GM23338 (cell line): ENCODE data around the gene TPRG1. TPM values are rescaled to one million over a fixed set of nuclear protein-coding genes. Genes with fewer than 3 reads are reported as not detected.

Source experiments
- ATAC-seq: fragments of 200-7000 bp; cut with Tn5 transposase; 3 replicates; pipeline ENCODE4 v1.9.1; 2020
- DNase-seq: peaks from one replicate; pipeline ENCODE4 v3.0.0-alpha.2; 2015; ENCODE audit warnings: low spot score
- H2AFZ ChIP-seq: fragments of 200-600 bp; sonication (generic); 2 replicates; pipeline ENCODE4 v1.8.0; 2016; ENCODE audit warnings: antibody characterized with exemption, mild to moderate bottlenecking, moderate library complexity
- H3F3A ChIP-seq: fragments of 200-600 bp; sonication (generic); replicated peaks from 2 replicates; pipeline ENCODE4 v1.8.0; 2017; ENCODE audit warnings: antibody characterized with exemption, mixed run types, low read depth
- H3K27ac ChIP-seq: fragments of 200-600 bp; sonication (generic); 2 replicates; pipeline ENCODE4 v1.6.1; 2016; ENCODE audit warnings: low read depth
- H3K27me3 ChIP-seq: fragments of 200-600 bp; sonication (generic); 2 replicates; pipeline ENCODE4 v1.8.0; 2016; ENCODE audit warnings: mild to moderate bottlenecking, mixed run types, moderate library complexity; ENCODE audit not compliant: insufficient read depth
- H3K36me3 ChIP-seq: fragments of 200-600 bp; sonication (generic); 2 replicates; pipeline ENCODE4 v1.8.0; 2016; ENCODE audit warnings: mild to moderate bottlenecking; ENCODE audit not compliant: insufficient read depth
- H3K4me1 ChIP-seq: fragments of 200-600 bp; sonication (generic); 2 replicates; pipeline ENCODE4 v1.8.0; 2016; ENCODE audit warnings: mild to moderate bottlenecking, moderate library complexity; ENCODE audit not compliant: insufficient read depth
- H3K4me2 ChIP-seq: fragments of 200-600 bp; sonication (generic); 2 replicates; pipeline ENCODE4 v1.7.1; 2017; ENCODE audit warnings: mixed run types
- H3K4me3 ChIP-seq: fragments of 200-600 bp; sonication (generic); 2 replicates; pipeline ENCODE4 v1.6.1; 2016; ENCODE audit warnings: mixed run types
- H3K79me2 ChIP-seq: fragments of 200-600 bp; sonication (generic); replicated peaks from 2 replicates; pipeline ENCODE4 v1.8.0; 2017; ENCODE audit warnings: mild to moderate bottlenecking; ENCODE audit not compliant: insufficient read depth
- H3K9me2 ChIP-seq: fragments of 200-600 bp; sonication (generic); 2 replicates; pipeline ENCODE4 v1.8.0; 2017; ENCODE audit not compliant: insufficient read depth
- H4K20me1 ChIP-seq: fragments of 200-600 bp; sonication (generic); replicated peaks from 2 replicates; pipeline ENCODE4 v1.8.0; 2017; ENCODE audit warnings: mild to moderate bottlenecking; ENCODE audit not compliant: insufficient read depth
- H3K27ac Mint-ChIP-seq: 2 replicates; pipeline ENCODE4 v1.8.0; 2020; ENCODE audit warnings: inconsistent platforms, mild to moderate bottlenecking, moderate library complexity, mixed read lengths
- H3K27me3 Mint-ChIP-seq: 3 replicates; pipeline ENCODE4 v1.8.0; 2022; ENCODE audit warnings: low read depth, mild to moderate bottlenecking, moderate library complexity, mixed read lengths, inconsistent platforms; ENCODE audit not compliant: insufficient read depth, poor library complexity
- H3K36me3 Mint-ChIP-seq: 3 replicates; pipeline ENCODE4 v1.8.0; 2021; ENCODE audit warnings: low read depth, mild to moderate bottlenecking, inconsistent platforms, moderate library complexity, mixed read lengths
- H3K4me1 Mint-ChIP-seq: 3 replicates; pipeline ENCODE4 v1.8.0; 2020; ENCODE audit warnings: mild to moderate bottlenecking, inconsistent platforms, mixed read lengths
- H3K4me3 Mint-ChIP-seq: 3 replicates; pipeline ENCODE4 v1.8.0; 2021; ENCODE audit warnings: moderate library complexity, mild to moderate bottlenecking, inconsistent platforms, mixed read lengths
- H3K9me3 Mint-ChIP-seq: 3 replicates; pipeline ENCODE4 v1.8.0; 2020; ENCODE audit warnings: moderate library complexity, mild to moderate bottlenecking, inconsistent platforms, mixed read lengths
- CREB1 ChIP-seq: fragments of 250-450 bp; sonication (Bioruptor Pico); IDR thresholded peaks from 2 replicates; pipeline ENCODE4 v1.5.0; 2020; ENCODE audit warnings: low read depth, mild to moderate bottlenecking, moderate library complexity
- JUNB ChIP-seq: IDR thresholded peaks from one replicate; pipeline ENCODE4 v1.6.1; 2016; ENCODE audit warnings: antibody characterized with exemption; ENCODE audit not compliant: unreplicated experiment
- POLR2AphosphoS5 ChIP-seq: IDR thresholded peaks from 2 replicates; pipeline ENCODE4 v1.6.1; 2016; ENCODE audit warnings: antibody characterized with exemption, low read depth
- REST ChIP-seq: IDR thresholded peaks from one replicate; pipeline ENCODE4 v1.6.1; 2018; ENCODE audit warnings: antibody characterized with exemption; ENCODE audit not compliant: unreplicated experiment
- ZNF114 ChIP-seq: fragments of 250-450 bp; sonication (Bioruptor Pico); IDR thresholded peaks from 2 replicates; pipeline ENCODE4 v1.5.0; 2020; ENCODE audit warnings: mild to moderate bottlenecking, moderate library complexity
- ZNF331 ChIP-seq: fragments of 250-450 bp; sonication (Bioruptor Pico); IDR thresholded peaks from 2 replicates; pipeline ENCODE4 v1.5.0; 2020; ENCODE audit warnings: low read depth, mild to moderate bottlenecking, moderate library complexity
- polyA plus RNA-seq: library from polyadenylated mRNA; unstranded; fragments of >200 nt; fragmentation: Nextera tagmentation; extraction: Ambion mirVana; gene quantifications from 2 replicates; pipeline ENCODE4 v1.2.1, GENCODE V29; 2016
- total RNA-seq: library from RNA; depleted of rRNA; stranded (reverse); fragments of >200 nt; shearing (Covaris generic); gene quantifications from 2 replicates; pipeline ENCODE4 v1.2.3, GENCODE V29; 2014
- TF ChIP-seq, protein P1 (sequence below): fragments of 250-450 bp; sonication (Bioruptor Pico); IDR thresholded peaks from 2 replicates; pipeline ENCODE4 v1.5.0; 2020; ENCODE audit warnings: mild to moderate bottlenecking, moderate library complexity

Gene TPRG1
- total and polyA plus RNA-seq, 2 experiments from 2014 or later = 0.74 to 1.7 TPM

DNA sequence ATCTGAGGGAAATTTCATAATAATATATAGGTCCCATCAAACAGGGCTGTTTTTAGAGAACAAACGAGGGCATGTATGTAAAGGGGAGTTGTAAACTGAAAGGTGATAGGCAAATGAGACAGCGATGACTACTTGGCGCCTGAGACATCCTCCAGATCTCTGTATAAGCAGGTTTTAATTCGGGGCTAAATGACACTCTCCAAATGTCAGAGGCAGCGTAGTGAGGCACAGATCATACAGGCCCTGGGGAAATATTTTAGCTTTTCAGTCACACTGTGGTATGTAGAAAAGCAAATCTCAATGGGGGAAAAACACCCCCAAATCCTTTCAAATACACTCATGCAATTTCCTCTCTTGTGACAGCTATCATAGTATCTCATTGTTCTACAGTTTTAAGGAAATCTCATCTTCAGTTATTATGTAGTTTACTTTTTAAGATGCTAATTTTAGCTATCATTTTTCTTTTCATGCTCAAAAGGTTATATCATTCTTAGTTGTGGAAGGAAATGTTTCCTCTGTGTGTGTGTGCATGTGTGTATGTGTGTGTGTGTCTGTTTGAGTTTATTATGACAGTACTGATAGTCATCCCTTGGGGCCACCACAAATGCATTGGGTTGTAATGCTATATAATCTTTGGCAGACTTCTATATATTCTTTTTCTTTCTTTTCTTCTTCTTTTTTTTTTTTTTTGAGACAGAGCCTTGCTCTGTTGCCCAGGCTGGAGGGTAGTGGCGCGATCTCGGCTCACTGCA is 1.1 kb downstream of the TPRG1 start (continued):
- TF ChIP-seq JUNB (no peak), REST (no peak)
- TF ChIP-seq, protein P1, sequence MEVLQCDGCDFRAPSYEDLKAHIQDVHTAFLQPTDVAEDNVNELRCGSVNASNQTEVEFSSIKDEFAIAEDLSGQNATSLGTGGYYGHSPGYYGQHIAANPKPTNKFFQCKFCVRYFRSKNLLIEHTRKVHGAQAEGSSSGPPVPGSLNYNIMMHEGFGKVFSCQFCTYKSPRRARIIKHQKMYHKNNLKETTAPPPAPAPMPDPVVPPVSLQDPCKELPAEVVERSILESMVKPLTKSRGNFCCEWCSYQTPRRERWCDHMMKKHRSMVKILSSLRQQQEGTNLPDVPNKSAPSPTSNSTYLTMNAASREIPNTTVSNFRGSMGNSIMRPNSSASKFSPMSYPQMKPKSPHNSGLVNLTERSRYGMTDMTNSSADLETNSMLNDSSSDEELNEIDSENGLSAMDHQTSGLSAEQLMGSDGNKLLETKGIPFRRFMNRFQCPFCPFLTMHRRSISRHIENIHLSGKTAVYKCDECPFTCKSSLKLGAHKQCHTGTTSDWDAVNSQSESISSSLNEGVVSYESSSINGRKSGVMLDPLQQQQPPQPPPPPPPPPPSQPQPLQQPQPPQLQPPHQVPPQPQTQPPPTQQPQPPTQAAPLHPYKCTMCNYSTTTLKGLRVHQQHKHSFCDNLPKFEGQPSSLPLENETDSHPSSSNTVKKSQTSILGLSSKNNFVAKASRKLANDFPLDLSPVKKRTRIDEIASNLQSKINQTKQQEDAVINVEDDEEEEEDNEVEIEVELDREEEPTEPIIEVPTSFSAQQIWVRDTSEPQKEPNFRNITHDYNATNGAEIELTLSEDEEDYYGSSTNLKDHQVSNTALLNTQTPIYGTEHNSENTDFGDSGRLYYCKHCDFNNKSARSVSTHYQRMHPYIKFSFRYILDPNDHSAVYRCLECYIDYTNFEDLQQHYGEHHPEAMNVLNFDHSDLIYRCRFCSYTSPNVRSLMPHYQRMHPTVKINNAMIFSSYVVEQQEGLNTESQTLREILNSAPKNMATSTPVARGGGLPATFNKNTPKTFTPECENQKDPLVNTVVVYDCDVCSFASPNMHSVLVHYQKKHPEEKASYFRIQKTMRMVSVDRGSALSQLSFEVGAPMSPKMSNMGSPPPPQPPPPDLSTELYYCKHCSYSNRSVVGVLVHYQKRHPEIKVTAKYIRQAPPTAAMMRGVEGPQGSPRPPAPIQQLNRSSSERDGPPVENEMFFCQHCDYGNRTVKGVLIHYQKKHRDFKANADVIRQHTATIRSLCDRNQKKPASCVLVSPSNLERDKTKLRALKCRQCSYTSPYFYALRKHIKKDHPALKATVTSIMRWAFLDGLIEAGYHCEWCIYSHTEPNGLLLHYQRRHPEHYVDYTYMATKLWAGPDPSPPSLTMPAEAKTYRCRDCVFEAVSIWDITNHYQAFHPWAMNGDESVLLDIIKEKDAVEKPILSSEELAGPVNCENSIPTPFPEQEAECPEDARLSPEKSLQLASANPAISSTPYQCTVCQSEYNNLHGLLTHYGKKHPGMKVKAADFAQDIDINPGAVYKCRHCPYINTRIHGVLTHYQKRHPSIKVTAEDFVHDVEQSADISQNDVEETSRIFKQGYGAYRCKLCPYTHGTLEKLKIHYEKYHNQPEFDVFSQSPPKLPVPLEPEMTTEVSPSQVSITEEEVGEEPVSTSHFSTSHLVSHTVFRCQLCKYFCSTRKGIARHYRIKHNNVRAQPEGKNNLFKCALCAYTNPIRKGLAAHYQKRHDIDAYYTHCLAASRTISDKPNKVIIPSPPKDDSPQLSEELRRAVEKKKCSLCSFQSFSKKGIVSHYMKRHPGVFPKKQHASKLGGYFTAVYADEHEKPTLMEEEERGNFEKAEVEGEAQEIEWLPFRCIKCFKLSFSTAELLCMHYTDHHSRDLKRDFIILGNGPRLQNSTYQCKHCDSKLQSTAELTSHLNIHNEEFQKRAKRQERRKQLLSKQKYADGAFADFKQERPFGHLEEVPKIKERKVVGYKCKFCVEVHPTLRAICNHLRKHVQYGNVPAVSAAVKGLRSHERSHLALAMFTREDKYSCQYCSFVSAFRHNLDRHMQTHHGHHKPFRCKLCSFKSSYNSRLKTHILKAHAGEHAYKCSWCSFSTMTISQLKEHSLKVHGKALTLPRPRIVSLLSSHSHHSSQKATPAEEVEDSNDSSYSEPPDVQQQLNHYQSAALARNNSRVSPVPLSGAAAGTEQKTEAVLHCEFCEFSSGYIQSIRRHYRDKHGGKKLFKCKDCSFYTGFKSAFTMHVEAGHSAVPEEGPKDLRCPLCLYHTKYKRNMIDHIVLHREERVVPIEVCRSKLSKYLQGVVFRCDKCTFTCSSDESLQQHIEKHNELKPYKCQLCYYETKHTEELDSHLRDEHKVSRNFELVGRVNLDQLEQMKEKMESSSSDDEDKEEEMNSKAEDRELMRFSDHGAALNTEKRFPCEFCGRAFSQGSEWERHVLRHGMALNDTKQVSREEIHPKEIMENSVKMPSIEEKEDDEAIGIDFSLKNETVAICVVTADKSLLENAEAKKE (CRISPR knock-in tag) = no peak

DNA sequence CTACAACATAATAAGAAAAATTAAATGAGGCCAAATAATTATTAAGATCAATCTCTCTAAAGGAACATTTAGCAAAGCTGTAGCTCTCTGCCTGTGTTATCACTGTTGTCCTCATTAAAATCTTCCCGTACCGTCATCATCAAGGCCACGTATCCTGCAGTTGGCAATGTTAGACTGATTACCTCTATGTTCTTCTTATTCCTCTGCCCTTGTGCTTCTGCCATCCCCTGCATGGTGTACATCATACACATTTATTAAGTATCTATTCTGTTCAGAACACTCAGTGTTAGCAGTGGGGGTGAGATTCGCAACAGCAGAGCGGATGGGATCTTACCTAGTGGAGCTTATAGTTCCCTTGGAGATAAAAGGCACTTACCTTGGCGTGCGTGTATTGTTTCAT is 12.8 kb downstream of the TPRG1 start:
- Histone ChIP-seq H3K4me3 (no peak overlapping the region), H4K20me1 (no peaks in the 10 kb centered on the region), H3F3A (no peaks in the 10 kb centered on the region), H3K9me2 (no peaks in the 10 kb centered on the region), H3K36me3 (no peaks in the 10 kb centered on the region; the same call in 1 of the 2 replicates), H3K4me1 (no peaks in the 10 kb centered on the region), H3K79me2 (no peaks in the 10 kb centered on the region), H3K4me2 (no peak overlapping the region), H3K27ac (no peak overlapping the region), H2AFZ (no peak overlapping the region), H3K27me3 (no peaks in the 10 kb centered on the region)
- Mint-ChIP-seq H3K4me1 (no peaks in the 10 kb centered on the region), H3K36me3 (peaks cover 18% of the 10 kb centered on the region), H3K27ac (no peak overlapping the region), H3K27me3 (peaks cover 4% of the 10 kb centered on the region), H3K4me3 (no peak overlapping the region), H3K9me3 (peaks cover 35% of the 10 kb centered on the region)
- ATAC-seq (no peak), DNase-seq (no peak)
- TF ChIP-seq ZNF331 (CRISPR knock-in tag) (no peak), CREB1 (no peak), ZNF114 (no peak), POLR2AphosphoS5 (no peak)
